GM19043 (cell line): Measurements from ENCODE around the gene SLC37A3.
"Not testable (repeated sequence)": the region's sequence is repeated elsewhere in the genome, so short reads cannot be mapped to it uniquely, and the experiment has no call there.

Experiments used
- ATAC-seq: cut with Tn5 transposase; IDR thresholded peaks from one replicate; pipeline ENCODE4 v1.9.1; 2021; ENCODE audit warnings: low read depth; ENCODE audit not compliant: unreplicated experiment

The SLC37A3 gene

GRCh38 chr7:140315498-140316164, 82.7 kb downstream of the SLC37A3 start:
- ATAC-seq: no peak

- no peak for ATAC-seq
Observed at GRCh38 chr7:140314573-140315480, 83.5 kb downstream of the SLC37A3 start.

- no peak for ATAC-seq
Observed at GRCh38 chr7:140312141-140312846, 86.0 kb downstream of the SLC37A3 start.

- not testable (repeated sequence) for ATAC-seq
Observed at GRCh38 chr7:140311128-140311527, 87.2 kb downstream of the SLC37A3 start.

GRCh38 chr7:140310337-140311002, 87.9 kb downstream of the SLC37A3 start:
- no peak for ATAC-seq

- no peak for ATAC-seq
Observed at GRCh38 chr7:140308060-140308459, 90.3 kb downstream of the SLC37A3 start.

- no peak for ATAC-seq
Observed at GRCh38 chr7:140304191-140304799, 94.0 kb downstream of the SLC37A3 start.

- ATAC-seq: no peak
Observed at GRCh38 chr7:140300243-140301136, 97.8 kb downstream of the SLC37A3 start.

- no peak for ATAC-seq
Observed at GRCh38 chr7:140298213-140298612, 100.1 kb downstream of the SLC37A3 start.

- ATAC-seq: no peak
Observed at GRCh38 chr7:140297192-140297591, 101.1 kb downstream of the SLC37A3 start.

GRCh38 chr7:140295224-140295738, 103.0 kb downstream of the SLC37A3 start:
- no peak for ATAC-seq

- no peak for ATAC-seq
Observed at GRCh38 chr7:140294454-140294853, 103.9 kb downstream of the SLC37A3 start.

GRCh38 chr7:140292438-140292837, 105.9 kb downstream of the SLC37A3 start:
- no peak for ATAC-seq

- ATAC-seq: no peak
Observed at GRCh38 chr7:140289804-140290203, 108.5 kb downstream of the SLC37A3 start.

GRCh38 chr7:140287988-140288387, 110.3 kb downstream of the SLC37A3 start:
- no peak for ATAC-seq

- no peak for ATAC-seq
Observed at GRCh38 chr7:140285938-140286337, 112.4 kb downstream of the SLC37A3 start.

- ATAC-seq: no peak
Observed at GRCh38 chr7:140284062-140284461, 114.3 kb downstream of the SLC37A3 start.
